Right cardiac atrium (tissue), 5 donors: Measurements from ENCODE around the gene TRIM43. TPM values are rescaled to one million over a fixed set of nuclear protein-coding genes. Genes with fewer than 3 reads are reported as not detected.
"Not testable (repeated sequence)": the region's sequence is repeated elsewhere in the genome, so short reads cannot be mapped to it uniquely, and the experiment has no call there.

ENCODE experiments used
- ATAC-seq, 2 donors: fragments of 200-7000 bp; cut with Tn5 transposase; one replicate each; pipeline versions ENCODE4 v1.8.0 to v1.9.1; 2020; ENCODE audit warnings: moderate library complexity in 2 of 2, mild to moderate bottlenecking in 1 of 2
- DNase-seq, 3 donors: peaks; one replicate each; pipeline ENCODE4 v3.0.0-alpha.2; 2020
- H3K27ac ChIP-seq: one replicate; pipeline ENCODE4 v1.5.1; 2013; ENCODE audit warnings: mild to moderate bottlenecking, low read length, control low read depth, moderate library complexity
- H3K27me3 ChIP-seq: one replicate; pipeline ENCODE4 v1.6.1; 2013; ENCODE audit not compliant: control insufficient read depth, insufficient read depth
- H3K4me1 ChIP-seq: one replicate; pipeline ENCODE4 v1.6.1; 2013; ENCODE audit warnings: low read length; ENCODE audit not compliant: control insufficient read depth, insufficient read depth
- H3K4me3 ChIP-seq: one replicate; pipeline ENCODE4 v1.5.1; 2013; ENCODE audit warnings: low read length, control low read depth
- H3K9me3 ChIP-seq: one replicate; pipeline ENCODE4 v1.6.1; 2013; ENCODE audit warnings: low read length; ENCODE audit not compliant: control insufficient read depth
- WGBS: extraction: QIAGEN DNeasy Blood & Tissue Kit; methylation state at CpG from one replicate; pipeline ENCODE4 v1.1.7; 2013; 5-methylcytosine and 5-hydroxymethylcytosine counted together
- intact Hi-C, 4 donors: fragments of 100-400 bp; cut with DNase I; formaldehyde crosslinking; loops; one replicate each; pipeline versions ENCODE4 v1.11.0 to v1.14.0; 2022 to 2023
- polyA plus RNA-seq: library from polyadenylated mRNA; stranded (reverse); fragments of 200-250 nt; gene quantifications from one replicate; pipeline ENCODE4 v1.2.3, GENCODE V29; 2013
- total RNA-seq, 4 donors: library from RNA; stranded (reverse); fragmentation: NEBNext Ultra II Directional; extraction: Animal tissue kit (Norgen Biotek cat#: 25700); gene quantifications; one replicate each; pipeline ENCODE4 v1.2.1, GENCODE V29; 2021
- donor health status: healthy with polysubstance abuse.
- donor health status: DM: no; HTN: yes; CAD: no.
- donor health status: DM: no; HTN: no; CAD: no.
- donor health status: DM: no; HTN: yes; CAD: no; lungs with severe emphysema.
- donor health status: DM: yes; HTN: yes; CAD: no.

Gene TRIM43
- total and polyA plus RNA-seq, 5 donors: not detected

GRCh38 chr2:95592973-95593372 is 1.2 kb downstream of the TRIM43 start:
- DNase-seq, H3K4me3 ChIP-seq, H3K9me3 ChIP-seq, H3K27ac ChIP-seq, H3K4me1 ChIP-seq, H3K27me3 ChIP-seq, intact Hi-C loops, ATAC-seq: not testable (repeated sequence)
- 87% methylated on average over 13 of the region's 13 CpGs for WGBS

GRCh38 chr2:95595012-95595411 is 3.2 kb downstream of the TRIM43 start:
- H3K4me3 ChIP-seq, H3K27me3 ChIP-seq, ATAC-seq, H3K4me1 ChIP-seq, intact Hi-C loops, DNase-seq, H3K9me3 ChIP-seq, H3K27ac ChIP-seq: not testable (repeated sequence)
- 54% methylated on average over 2 of the region's 2 CpGs for WGBS

GRCh38 chr2:95601301-95601700 is 9.5 kb downstream of the TRIM43 start:
- H3K27ac ChIP-seq, H3K9me3 ChIP-seq, DNase-seq, ATAC-seq, H3K27me3 ChIP-seq, H3K4me3 ChIP-seq, intact Hi-C loops, H3K4me1 ChIP-seq: not testable (repeated sequence)
- WGBS: no CpG with 5 or more reads among the region's 4 CpGs

GRCh38 chr2:95602146-95602545 is 10.3 kb downstream of the TRIM43 start:
- H3K27ac ChIP-seq, H3K27me3 ChIP-seq, H3K4me3 ChIP-seq, H3K9me3 ChIP-seq, DNase-seq, ATAC-seq, intact Hi-C loops, H3K4me1 ChIP-seq: not testable (repeated sequence)

GRCh38 chr2:95608356-95608755 is 16.6 kb downstream of the TRIM43 start:
- H3K4me3 ChIP-seq, H3K4me1 ChIP-seq, DNase-seq, H3K27ac ChIP-seq, H3K27me3 ChIP-seq, ATAC-seq, H3K9me3 ChIP-seq, intact Hi-C loops: not testable (repeated sequence)
- WGBS: no CpG with 5 or more reads among the region's 3 CpGs

GRCh38 chr2:95609764-95610163 is 18.0 kb downstream of the TRIM43 start:
- H3K4me1 ChIP-seq, DNase-seq, H3K9me3 ChIP-seq, ATAC-seq, H3K27me3 ChIP-seq, H3K4me3 ChIP-seq, intact Hi-C loops, H3K27ac ChIP-seq: not testable (repeated sequence)
- WGBS: no CpG with 5 or more reads among the region's 2 CpGs

- ATAC-seq, H3K4me1 ChIP-seq, H3K9me3 ChIP-seq, intact Hi-C loops, H3K27me3 ChIP-seq, DNase-seq, H3K27ac ChIP-seq, H3K4me3 ChIP-seq: not testable (repeated sequence)
- no CpG with 5 or more reads among the region's 3 CpGs for WGBS
These were observed 21.2 kb downstream of the TRIM43 start for GRCh38 chr2:95613048-95613447.

GRCh38 chr2:95622728-95623127 is 30.9 kb downstream of the TRIM43 start:
- H3K9me3 ChIP-seq, intact Hi-C loops, H3K4me1 ChIP-seq, DNase-seq, ATAC-seq, H3K4me3 ChIP-seq, H3K27me3 ChIP-seq, H3K27ac ChIP-seq: not testable (repeated sequence)
- no CpG with 5 or more reads among the region's 5 CpGs for WGBS

GRCh38 chr2:95630987-95631386 is 39.2 kb downstream of the TRIM43 start:
- H3K9me3 ChIP-seq, H3K4me3 ChIP-seq, ATAC-seq, DNase-seq, H3K27me3 ChIP-seq, intact Hi-C loops, H3K4me1 ChIP-seq, H3K27ac ChIP-seq: not testable (repeated sequence)
- no CpG with 5 or more reads among the region's 2 CpGs for WGBS

GRCh38 chr2:95633626-95634259 is 41.9 kb downstream of the TRIM43 start:
- H3K27me3 ChIP-seq, H3K4me3 ChIP-seq, H3K9me3 ChIP-seq, H3K4me1 ChIP-seq, DNase-seq, intact Hi-C loops, H3K27ac ChIP-seq: not testable (repeated sequence)
- no CpG with 5 or more reads among the region's 2 CpGs for WGBS
- ATAC-seq: peak; percentile 40 to 54

GRCh38 chr2:95640515-95641288 is 48.9 kb downstream of the TRIM43 start:
- H3K4me3 ChIP-seq, DNase-seq, intact Hi-C loops, H3K9me3 ChIP-seq, H3K27me3 ChIP-seq, H3K27ac ChIP-seq, H3K4me1 ChIP-seq: not testable (repeated sequence)
- 65% methylated on average over 2 of the region's 25 CpGs for WGBS
- ATAC-seq: peak; percentile 68 to 74
